PFSK-1 (cell line): Measurements from ENCODE around the gene CD1D.

ENCODE experiments used
- POLR2AphosphoS5 ChIP-seq: IDR thresholded peaks from 2 replicates; pipeline ENCODE4 v1.6.1; 2012; ENCODE audit warnings: low read depth, mild to moderate bottlenecking, control low read depth, low read length, moderate library complexity
- TAF1 ChIP-seq: IDR thresholded peaks from 2 replicates; pipeline ENCODE4 v1.6.1; 2012; ENCODE audit warnings: low read length, control low read depth, borderline replicate concordance; ENCODE audit not compliant: insufficient read depth

GRCh38 chr1:158131217-158131616 is 49.5 kb upstream of the CD1D start:
- TF ChIP-seq TAF1 (no peak), POLR2AphosphoS5 (no peak)
